ENCODE measurements around the gene METTL25. TPM values are rescaled to one million over a fixed set of nuclear protein-coding genes. Genes with fewer than 3 reads are reported as not detected.

METTL25 gene
- total RNA-seq, 1 donor from 2014 or later, result 71.5 TPM

Other genes starting within 250 kb of the METTL25 start
- 22.4 TPM for gene CCDC59, start 142 bp upstream of the METTL25 start, total RNA-seq